ENCODE data around the gene NFILZ.

DNA sequence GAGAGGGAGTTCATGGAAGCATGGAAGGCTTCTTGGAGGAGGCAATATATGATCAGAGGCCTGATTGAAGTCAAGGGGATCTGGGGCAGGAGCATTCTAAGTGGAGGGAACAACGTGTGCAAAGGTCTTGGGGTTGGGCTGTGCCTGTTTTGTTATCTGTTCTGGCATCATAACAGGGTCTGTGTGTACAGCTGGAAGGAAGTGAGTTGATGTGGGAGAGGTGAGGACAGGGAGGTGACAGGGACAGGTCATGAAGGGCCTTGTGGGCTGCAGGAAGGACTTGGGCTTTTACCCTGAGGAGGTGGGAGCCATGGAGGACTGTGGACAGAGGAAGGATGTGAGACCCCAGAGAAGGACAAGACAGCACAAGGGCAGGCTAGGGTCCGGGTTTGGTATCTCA is 1.2 kb upstream of the NFILZ start:
- TF ChIP-seq, protein P1, sequence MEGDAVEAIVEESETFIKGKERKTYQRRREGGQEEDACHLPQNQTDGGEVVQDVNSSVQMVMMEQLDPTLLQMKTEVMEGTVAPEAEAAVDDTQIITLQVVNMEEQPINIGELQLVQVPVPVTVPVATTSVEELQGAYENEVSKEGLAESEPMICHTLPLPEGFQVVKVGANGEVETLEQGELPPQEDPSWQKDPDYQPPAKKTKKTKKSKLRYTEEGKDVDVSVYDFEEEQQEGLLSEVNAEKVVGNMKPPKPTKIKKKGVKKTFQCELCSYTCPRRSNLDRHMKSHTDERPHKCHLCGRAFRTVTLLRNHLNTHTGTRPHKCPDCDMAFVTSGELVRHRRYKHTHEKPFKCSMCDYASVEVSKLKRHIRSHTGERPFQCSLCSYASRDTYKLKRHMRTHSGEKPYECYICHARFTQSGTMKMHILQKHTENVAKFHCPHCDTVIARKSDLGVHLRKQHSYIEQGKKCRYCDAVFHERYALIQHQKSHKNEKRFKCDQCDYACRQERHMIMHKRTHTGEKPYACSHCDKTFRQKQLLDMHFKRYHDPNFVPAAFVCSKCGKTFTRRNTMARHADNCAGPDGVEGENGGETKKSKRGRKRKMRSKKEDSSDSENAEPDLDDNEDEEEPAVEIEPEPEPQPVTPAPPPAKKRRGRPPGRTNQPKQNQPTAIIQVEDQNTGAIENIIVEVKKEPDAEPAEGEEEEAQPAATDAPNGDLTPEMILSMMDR (conservative IDR thresholded peaks at IDR 0.05; ENCODE audit: low read depth, low read length) = no peak
- TF ChIP-seq EZH2phosphoT487 (IDR thresholded peaks at IDR 0.05; ENCODE audit: borderline replicate concordance, low read length) = no peak

Measured in PC-3 (cell line).